Cardiac muscle cell (in vitro differentiated cells and primary cell): ENCODE measurements around the gene SFRP5. TPM values are rescaled to one million over a fixed set of nuclear protein-coding genes. Genes with fewer than 3 reads are reported as not detected.

ENCODE experiments used
- DNase-seq, 2 donors: peaks; one replicate each; pipeline versions ENCODE4 v3.0.0 to v3.0.0-alpha.2; 2010 to 2017; ENCODE audit warnings: low read depth in 1 of 2, low spot score in 1 of 2
- H3K27ac ChIP-seq: fragments of 200-600 bp; sonication (generic); 2 replicates; pipeline ENCODE4 v1.5.1; 2016
- H3K27me3 ChIP-seq: fragments of 200-600 bp; sonication (generic); 2 replicates; pipeline ENCODE4 v1.6.0; 2016; ENCODE audit warnings: control low read depth
- H3K36me3 ChIP-seq: fragments of 200-600 bp; sonication (generic); 2 replicates; pipeline ENCODE4 v1.5.1; 2016; ENCODE audit warnings: control low read depth
- H3K4me1 ChIP-seq: fragments of 200-600 bp; sonication (generic); 2 replicates; pipeline ENCODE4 v1.8.1; 2017; ENCODE audit warnings: low read depth, mild to moderate bottlenecking, mixed run types
- H3K4me3 ChIP-seq: fragments of 200-600 bp; sonication (generic); 2 replicates; pipeline ENCODE4 v1.5.1; 2016; ENCODE audit warnings: mild to moderate bottlenecking
- H3K9me3 ChIP-seq: fragments of 200-600 bp; sonication (generic); 2 replicates; pipeline ENCODE4 v1.5.1; 2017; ENCODE audit warnings: low read depth, mild to moderate bottlenecking, control low read depth
- polyA plus RNA-seq: library from polyadenylated mRNA; unstranded; fragments of >200 nt; fragmentation: Nextera tagmentation; extraction: Ambion mirVana; gene quantifications from 2 replicates; pipeline ENCODE4 v1.2.1, GENCODE V29; 2016
- total RNA-seq: library from RNA; depleted of rRNA; stranded (reverse); fragments of >200 nt; gene quantifications from 2 replicates; pipeline ENCODE4 v1.2.3, GENCODE V29; 2016
- TF ChIP-seq, protein P1 (sequence below): IDR thresholded peaks from 2 replicates; pipeline ENCODE4 v1.5.1; 2012; ENCODE audit warnings: low read depth, mild to moderate bottlenecking, low read length

Gene SFRP5
- total and polyA plus RNA-seq, 2 experiments from 2014 or later = 23.7 to 38.2 TPM

GRCh38 chr10:97763411-97763810 is 8.4 kb downstream of the SFRP5 start:
- no peaks in the 10 kb centered on the region for H3K36me3 ChIP-seq
- H3K27ac ChIP-seq = no peak overlapping the region
- no peak for DNase-seq
- H3K4me1 ChIP-seq = peaks cover 10% of the 10 kb centered on the region
- no peaks in the 10 kb centered on the region for H3K9me3 ChIP-seq
- TF ChIP-seq, protein P1, sequence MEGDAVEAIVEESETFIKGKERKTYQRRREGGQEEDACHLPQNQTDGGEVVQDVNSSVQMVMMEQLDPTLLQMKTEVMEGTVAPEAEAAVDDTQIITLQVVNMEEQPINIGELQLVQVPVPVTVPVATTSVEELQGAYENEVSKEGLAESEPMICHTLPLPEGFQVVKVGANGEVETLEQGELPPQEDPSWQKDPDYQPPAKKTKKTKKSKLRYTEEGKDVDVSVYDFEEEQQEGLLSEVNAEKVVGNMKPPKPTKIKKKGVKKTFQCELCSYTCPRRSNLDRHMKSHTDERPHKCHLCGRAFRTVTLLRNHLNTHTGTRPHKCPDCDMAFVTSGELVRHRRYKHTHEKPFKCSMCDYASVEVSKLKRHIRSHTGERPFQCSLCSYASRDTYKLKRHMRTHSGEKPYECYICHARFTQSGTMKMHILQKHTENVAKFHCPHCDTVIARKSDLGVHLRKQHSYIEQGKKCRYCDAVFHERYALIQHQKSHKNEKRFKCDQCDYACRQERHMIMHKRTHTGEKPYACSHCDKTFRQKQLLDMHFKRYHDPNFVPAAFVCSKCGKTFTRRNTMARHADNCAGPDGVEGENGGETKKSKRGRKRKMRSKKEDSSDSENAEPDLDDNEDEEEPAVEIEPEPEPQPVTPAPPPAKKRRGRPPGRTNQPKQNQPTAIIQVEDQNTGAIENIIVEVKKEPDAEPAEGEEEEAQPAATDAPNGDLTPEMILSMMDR = no peak
- H3K4me3 ChIP-seq = no peak overlapping the region
- no peaks in the 10 kb centered on the region for H3K27me3 ChIP-seq

GRCh38 chr10:97762816-97763215 is 9.0 kb downstream of the SFRP5 start:
- TF ChIP-seq, protein P1 = no peak
- DNase-seq = peak; percentile 55 to 69
- Histone ChIP-seq H3K9me3 (no peaks in the 10 kb centered on the region), H3K4me1 (peaks cover 10% of the 10 kb centered on the region), H3K27ac (no peak overlapping the region), H3K36me3 (no peaks in the 10 kb centered on the region), H3K4me3 (no peak overlapping the region), H3K27me3 (no peaks in the 10 kb centered on the region)

DNA sequence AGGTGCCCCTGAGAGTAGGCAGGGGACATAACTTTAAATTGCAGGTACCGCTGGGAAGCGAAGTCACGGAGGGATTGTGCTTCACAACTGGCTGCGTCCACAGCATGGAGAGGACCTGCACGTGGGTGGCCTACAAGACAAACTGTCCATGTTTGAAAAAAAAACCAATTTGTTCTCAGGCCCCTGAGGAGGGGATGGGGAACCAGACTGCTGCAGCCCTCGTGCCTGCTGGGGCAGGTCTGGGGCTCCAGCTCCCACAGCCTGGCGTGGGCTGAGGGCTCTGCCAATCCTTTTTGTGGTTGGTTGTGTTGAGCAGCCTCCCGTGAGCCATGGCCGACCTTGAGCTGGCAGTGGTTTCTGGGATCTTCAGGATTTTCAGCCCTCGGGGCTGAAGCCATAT is 9.7 kb downstream of the SFRP5 start:
- H3K4me1 ChIP-seq = peaks cover 10% of the 10 kb centered on the region
- no peak for DNase-seq
- no peak overlapping the region for H3K4me3 ChIP-seq
- no peak overlapping the region for H3K27ac ChIP-seq
- no peaks in the 10 kb centered on the region for H3K9me3 ChIP-seq
- no peaks in the 10 kb centered on the region for H3K27me3 ChIP-seq
- no peaks in the 10 kb centered on the region for H3K36me3 ChIP-seq
- TF ChIP-seq, protein P1 = no peak

GRCh38 chr10:97761331-97761865 is 10.4 kb downstream of the SFRP5 start:
- Histone ChIP-seq H3K4me1 (peaks cover 10% of the 10 kb centered on the region), H3K36me3 (no peaks in the 10 kb centered on the region), H3K9me3 (no peaks in the 10 kb centered on the region), H3K27me3 (no peaks in the 10 kb centered on the region), H3K4me3 (no peak overlapping the region), H3K27ac (no peak overlapping the region)
- DNase-seq = no peak
- TF ChIP-seq, protein P1 = no peak

GRCh38 chr10:97760461-97761257 is 11.1 kb downstream of the SFRP5 start:
- Histone ChIP-seq H3K27me3 (no peaks in the 10 kb centered on the region), H3K4me1 (peaks cover 10% of the 10 kb centered on the region), H3K27ac (no peak overlapping the region), H3K36me3 (peaks cover 3% of the 10 kb centered on the region), H3K9me3 (no peaks in the 10 kb centered on the region), H3K4me3 (no peak overlapping the region)
- TF ChIP-seq, protein P1 = no peak
- no peak for DNase-seq
